ENCODE measurements around the gene ZNF296.

The ZNF296 gene

DNA sequence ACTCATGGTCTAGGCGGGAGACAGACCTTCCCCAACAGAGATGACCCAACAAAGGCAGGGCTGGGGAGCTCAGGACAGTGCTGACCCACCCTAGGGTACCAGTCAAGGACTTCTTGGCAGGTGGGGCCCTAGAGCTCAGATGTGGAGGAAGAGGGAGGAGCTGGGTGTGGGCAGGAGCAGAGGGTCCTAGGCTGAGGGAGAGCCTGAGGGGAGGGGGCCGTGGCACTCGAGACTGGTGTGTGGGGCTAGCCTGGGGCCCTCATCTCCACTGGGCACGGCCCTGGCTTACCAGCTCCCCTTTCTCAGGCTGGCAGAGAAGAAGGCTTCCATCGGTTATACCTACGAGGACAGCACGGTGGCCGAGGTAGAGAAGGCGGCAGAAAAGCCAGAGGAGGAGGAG is 18.8 kb downstream of the ZNF296 start:
- no peak for DNase-seq

DNA sequence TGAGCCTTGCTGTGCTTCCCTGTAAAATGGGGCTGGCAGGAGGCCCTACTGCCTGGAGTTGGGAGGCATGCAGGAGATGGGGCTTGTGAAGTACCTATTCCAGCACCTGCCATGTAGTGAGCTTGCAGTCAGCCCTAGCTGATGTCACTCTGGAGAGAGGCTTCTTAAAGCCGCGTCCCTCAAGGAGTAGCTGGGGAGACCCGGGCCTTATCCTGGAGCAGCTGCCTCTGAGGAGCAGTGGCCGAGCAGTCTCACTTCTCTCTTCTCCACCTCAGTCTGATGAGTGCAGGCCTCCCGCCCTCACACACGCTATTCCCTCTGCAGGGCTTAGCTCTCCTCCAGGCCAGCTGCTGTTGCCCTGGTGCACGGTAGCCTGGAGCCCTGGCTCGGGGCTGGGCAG is 19.4 kb downstream of the ZNF296 start:
- no peak for DNase-seq

DNA sequence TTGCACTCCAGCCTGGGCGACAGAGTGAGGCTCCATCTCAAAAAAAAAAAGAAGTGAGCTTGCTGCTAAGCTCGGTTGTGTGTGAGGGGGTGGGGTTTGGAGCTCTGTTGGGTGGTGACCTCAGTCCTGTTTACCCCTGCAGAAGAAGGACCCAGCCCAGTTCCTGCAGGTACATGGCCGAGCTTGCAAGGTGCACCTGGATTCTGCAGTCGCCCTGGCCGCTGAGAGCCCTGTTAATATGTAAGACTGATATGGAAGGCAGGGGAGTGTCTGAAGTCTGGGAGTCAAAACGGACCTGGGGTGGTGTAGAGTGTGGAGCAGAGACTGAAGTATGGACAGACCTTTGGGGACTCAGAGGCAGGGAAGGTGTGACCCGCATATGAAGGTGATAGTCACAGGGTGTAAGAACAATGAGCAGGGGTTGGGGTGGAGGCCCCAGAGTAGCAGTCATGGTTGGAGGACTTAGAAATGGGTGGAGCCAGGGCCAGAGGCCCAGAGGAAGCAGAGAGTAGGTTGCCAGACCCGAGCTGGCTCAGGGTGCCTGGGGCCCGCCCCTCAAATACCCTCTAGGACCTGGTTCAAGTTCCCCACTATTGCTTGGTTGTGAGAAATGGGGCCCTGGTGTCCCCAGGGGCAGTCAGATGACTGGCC is 24.2 kb downstream of the ZNF296 start:
- no peak for DNase-seq

DNA sequence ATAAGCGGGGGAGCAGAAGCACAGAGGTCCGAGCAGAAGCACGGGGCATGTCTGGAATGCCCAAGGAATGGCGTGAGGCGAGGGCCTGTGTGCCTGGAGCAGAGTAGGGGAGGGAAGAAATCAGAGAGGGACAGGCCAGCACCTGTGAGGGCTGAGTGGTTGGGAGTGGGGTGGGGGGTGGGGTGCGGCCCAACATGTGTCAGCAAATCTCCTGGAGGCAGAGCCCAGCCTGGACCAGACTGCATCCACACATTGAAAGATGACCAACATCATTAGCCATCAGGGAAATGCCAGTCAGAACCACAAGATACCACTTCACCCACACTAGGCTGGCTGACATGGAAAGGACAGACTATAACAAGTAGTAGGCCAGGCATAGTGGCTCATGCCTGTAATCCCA is 26.2 kb downstream of the ZNF296 start:
- no peak for DNase-seq

DNA sequence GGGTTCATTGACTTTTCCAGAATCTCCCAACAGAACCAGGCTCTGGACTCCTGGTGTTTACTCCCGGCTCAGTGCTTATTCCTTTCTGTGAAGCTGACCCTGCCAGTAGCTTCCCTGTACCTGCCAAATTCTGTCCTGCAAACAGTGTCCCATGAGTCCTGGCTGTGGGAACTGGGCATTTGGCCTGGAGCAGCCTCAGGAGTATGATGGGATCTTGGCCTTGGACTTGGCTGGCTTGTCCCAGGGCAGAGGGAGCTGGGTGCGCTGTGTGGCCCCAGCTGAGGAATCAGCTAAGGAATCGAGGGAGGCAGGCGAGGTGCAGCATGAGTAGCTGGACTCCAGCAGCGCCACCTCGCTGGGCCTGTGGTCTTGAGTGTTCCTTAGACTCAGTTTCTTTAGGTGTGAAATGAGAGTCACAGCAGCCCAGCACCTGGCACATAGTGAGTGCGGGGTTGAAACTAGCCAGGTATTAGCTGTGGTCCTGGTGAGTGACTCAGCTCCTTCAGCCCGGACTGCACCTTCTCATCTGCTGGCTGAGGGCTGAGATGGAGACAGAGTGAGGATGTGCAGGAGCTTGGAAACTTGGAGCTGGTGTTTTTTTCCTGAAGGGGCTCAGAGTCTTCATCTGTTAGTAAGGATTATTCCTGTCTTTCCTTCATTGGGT is 27.1 kb downstream of the ZNF296 start:
- DNase-seq = no peak

DNA sequence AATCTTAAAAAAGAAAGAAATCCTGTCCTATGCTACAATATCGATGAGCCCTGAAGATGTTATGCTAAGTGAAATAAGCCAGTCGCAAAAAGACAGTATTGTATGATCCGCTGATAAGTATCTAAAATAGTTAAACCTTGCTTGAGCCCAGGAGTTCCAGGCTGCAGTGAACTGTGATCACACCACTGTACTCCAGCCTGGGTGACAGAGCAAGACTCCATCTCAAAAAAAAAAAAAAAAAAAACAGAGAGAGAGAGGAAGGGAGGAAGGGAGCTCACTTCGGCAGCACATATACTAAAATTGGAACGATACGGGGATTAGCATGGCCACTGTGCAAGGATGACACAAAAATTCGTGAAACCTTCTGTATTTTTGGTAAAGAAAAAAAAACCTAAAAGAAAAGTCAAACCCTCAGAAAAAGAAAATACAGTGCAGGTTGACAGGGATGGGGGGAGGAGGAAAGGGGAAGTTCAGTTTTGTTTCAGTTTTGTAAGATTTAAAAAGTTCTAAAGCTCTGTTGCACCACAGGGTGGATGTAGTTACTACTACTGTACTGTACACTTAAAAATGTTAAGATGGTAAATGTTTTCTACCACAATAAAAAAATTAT is 29.0 kb downstream of the ZNF296 start:
- no peak for DNase-seq

DNA sequence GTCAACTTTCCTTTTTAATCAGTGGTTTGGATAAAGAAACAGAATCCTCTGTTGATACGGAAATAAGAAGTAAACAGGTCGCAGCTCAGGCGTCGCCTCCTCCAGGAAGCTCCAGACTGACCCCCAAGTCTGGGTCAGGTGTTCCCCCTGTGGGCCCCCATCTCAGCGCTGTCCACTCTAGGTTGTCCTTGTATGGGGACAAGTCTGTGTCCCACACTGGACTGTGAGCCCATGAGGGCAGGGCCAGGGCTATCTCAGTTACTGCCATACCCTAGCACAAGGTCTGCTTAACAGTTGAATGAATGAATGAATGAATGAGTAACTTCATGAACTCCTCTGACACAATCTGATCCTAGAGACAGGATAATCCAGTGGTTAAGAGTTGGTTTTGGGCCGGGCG is 29.9 kb downstream of the ZNF296 start:
- DNase-seq = no peak

DNA sequence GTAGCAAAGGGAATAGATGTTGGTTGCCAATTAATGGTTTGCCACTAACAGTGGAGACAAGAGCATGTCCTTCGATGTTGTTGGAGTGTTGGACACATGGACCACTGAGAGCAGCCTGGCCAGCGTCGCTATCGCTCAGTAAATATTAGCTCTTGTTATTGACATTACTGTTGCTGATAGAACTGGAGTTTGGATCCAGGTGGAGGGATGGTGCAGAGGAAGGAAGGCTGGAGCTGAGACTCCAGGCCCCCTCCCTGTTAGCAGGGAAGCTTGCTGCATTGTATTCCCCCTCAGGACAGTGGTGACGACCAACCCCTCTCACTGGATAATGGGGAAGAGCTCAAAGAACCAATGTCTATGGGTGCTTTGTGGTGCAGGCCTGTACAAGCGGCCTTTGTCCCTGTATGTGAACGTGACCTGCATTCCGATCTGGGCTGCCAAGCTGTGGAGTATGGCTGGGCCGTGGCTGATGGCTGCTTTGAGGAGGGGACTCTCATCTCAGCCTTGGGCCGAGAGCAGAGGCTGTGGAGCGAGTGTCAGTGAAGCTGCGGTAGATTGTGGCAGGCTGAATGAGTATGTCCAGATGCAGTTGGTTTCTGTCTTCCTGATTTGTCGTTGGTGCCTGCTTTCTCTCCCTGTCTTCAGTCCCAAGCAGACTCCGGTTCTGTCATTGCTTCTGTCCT is 30.5 kb downstream of the ZNF296 start:
- no peak for DNase-seq

DNA sequence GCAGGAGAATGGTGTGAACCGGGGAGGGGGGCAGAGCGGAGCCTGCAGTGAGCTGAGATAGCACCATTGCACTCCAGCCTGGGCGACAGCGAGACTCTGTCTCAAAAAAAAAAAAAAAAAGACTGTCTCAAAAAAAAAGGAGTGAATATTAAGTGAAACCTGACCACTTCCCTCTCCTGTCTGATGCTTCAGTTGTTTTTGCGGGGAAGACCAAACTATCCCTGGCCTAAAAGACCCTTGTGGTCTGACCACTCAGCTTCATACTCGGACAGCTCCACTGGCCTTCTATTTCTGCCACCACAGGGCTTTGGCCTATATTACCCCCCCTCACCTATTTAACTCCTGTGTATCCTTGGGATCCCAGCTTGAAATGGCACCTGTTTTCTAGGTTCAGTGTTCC is 35.2 kb downstream of the ZNF296 start:
- no peak for DNase-seq

DNA sequence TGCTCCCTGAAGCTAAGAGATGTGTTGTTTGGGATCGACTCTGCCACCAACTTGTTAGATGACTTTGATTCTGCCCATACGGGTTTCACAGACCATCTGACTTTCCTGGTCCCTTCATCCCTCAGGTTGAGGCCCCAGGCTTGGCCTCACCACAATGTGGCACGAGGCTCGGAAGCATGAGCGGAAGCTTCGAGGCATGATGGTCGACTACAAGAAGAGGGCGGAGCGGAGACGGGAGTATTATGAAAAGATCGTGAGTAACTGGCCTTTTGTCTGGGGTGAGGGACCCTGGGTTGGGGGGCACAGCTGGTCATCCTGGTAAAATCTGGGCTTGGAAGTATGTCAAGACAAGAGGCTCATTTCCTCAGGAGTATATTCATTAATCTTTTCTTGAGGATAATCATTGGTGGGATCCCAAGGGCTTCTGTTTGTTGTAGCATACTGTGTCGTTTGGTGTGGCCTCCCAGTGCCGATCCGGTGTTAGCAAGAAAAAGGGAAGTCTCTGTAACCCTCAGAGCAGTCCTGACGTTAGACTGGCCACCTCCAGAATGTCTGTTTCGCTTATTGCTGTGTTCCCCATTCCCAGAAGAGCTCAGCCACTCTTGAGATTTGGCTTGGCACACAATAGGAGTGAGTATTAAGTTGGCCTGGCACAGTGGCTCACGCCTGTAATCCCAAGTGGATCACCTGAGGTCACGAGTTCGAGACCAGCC is 36.1 kb downstream of the ZNF296 start:
- DNase-seq = no peak

DNA sequence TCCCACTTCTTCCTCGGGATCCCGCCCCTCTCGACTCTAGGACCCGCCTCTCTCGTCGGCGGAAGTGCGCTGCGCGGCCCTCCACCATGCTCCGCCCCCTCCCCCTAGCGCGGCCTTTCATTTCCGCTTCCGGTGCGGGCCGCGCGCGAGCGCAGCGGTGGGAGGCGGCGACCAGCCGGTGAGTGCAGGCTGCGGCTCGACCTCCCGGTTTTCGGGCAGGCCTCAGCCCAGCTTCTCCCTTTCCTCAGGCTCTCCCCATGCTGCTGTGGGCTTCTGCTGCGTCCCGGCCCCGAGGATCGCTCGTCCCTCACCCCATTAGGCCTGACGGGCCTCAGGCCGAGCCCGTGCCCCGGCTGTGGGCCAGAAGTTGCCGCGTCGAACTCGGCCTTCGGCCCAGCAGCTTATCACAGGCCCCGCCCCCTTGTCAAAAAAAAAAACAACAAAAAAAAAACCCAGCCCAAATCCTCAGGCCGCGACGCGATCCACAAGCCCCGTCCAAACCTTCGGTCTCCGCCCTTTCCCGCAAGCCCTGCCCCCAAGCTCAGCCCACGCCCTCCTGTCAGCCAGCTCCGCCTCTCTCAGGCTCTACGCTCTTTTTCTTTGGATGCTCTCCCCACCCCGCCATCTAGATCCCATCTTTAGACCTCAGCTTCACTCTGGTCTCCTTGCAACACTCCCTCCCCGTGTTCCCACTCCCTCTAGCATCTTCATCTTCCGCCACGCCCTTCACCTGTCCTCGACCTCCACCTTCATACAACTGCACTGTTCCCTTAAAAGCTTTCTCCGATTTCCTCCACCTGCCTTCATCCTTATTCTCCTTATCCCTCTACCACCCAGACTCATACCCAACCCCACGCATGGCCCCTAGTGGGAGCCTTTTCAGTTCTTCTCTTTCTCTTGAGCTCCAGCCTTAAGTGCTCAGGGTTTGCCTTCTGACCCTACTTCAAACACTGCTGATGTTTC is 37.1 kb downstream of the ZNF296 start, which contains the start of gene CLASRP:
Gene CLASRP (plus strand): TSS at position 115 of the 963 bp plus-strand sequence. CDS start 1,168 bp downstream, outside the sequence.
- peak; percentile 88 to 90 for DNase-seq

DNA sequence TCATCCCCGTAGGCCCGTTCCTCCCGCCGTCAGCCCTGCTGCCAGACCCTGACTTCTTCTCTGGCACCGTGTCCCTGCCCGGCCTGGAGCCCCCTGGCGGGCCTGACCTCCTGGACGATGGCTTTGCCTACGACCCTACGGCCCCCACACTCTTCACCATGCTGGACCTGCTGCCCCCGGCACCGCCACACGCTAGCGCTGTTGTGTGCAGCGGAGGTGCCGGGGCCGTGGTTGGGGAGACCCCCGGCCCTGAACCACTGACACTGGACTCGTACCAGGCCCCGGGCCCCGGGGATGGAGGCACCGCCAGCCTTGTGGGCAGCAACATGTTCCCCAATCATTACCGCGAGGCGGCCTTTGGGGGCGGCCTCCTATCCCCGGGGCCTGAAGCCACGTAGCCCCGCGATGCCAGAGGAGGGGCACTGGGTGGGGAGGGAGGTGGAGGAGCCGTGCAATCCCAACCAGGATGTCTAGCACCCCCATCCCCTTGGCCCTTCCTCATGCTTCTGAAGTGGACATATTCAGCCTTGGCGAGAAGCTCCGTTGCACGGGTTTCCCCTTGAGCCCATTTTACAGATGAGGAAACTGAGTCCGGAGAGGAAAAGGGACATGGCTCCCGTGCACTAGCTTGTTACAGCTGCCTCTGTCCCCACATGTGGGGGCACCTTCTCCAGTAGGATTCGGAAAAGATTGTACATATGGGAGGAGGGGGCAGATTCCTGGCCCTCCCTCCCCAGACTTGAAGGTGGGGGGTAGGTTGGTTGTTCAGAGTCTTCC is 38.7 kb downstream of the ZNF296 start:
- DNase-seq = no peak

DNA sequence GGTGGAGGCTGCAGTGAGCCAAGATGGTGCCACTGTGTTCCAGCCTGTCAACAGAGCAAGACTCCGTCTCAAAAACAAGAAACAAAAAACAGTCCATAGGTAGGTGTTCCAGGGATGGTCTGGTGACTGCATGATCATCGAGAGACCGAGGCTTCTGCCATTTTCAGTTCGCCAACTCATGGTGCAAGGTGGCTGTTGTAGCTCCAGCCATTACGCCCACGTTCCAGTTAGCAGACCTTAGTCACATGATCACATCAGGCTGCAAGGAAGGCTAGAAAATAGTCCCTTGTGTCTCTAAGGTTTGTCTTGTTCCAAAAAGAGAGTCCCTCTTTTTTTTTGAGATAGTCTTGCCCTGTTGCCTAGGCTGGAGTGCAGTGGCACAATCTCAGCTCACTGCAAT is 40.5 kb downstream of the ZNF296 start:
- no peak for DNase-seq

DNA sequence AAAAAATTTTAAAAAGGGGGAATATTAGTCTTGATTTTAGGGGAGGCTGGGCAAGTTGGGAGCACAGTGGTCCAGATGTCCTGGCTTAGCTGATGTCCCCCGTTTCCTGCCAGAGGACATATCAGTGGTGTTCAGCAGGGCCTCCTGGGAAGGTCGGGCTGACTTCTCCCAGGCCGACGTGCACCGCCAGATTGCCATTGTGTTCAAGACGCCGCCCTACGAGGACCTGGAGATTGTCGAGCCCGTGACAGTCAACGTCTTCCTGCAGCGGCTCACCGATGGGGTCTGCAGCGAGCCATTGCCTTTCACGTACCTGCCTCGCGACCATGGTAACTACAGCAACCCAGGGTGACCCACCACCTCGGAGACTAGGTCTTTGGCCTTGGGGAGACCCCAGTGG is 43.9 kb downstream of the ZNF296 start:
- DNase-seq = no peak

DNA sequence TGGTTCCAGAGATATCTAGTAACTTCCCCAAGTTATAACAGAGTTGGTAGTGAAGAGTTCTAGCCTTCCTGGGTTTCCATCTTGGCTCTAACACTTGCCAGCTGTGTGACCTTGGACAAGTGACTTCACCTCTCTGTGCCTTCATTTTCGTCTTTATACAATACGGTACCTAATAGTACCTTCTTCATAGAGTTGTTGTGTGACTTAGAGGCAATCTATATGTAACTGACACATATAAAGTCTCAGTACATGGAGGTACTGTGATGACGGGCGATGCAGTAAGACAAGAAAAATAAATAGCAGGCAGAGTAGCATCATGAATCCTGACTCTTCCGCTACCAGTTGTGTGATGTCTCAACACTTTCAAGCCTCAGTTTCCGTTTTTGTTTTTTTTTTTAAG is 45.5 kb downstream of the ZNF296 start:
- DNase-seq = no peak

DNA sequence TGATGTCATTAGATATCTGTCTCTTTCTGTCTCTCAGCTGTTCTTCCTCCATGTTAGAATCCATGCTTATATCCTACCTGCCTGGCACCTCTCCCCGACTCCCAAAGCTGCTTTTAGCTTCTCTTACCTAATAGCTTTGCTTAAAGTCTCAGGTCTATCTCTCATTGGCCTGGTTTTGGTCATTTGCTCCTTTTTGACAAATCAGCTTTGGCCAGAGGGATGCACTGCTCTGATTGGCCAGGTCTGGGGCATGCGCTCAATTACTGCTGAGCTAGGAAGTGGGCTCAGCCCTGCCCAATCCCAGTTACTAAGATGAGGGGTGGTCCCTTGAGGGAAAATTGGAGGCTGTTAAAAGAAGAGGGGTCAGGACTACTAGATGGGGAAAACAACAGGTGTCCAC is 48.9 kb downstream of the ZNF296 start:
- no peak for DNase-seq

DNA sequence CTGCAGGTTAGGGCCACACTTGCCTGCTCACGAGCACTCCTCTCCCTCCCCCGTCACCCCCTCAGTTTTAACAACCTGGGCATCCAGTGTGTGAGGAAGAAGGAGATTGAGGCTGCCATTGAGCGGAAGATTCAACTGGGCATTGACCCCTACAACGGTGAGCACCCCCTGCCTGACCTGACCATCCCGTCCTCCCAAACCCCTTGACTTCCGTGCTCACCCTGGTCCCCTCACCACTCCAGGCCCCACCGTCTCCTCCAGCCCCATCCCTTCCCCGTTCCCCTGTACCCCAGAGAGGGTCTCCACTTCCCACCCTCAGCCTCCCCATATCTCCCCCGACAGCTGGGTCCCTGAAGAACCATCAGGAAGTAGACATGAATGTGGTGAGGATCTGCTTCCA is 51.0 kb downstream of the ZNF296 start:
- no peak for DNase-seq

DNA sequence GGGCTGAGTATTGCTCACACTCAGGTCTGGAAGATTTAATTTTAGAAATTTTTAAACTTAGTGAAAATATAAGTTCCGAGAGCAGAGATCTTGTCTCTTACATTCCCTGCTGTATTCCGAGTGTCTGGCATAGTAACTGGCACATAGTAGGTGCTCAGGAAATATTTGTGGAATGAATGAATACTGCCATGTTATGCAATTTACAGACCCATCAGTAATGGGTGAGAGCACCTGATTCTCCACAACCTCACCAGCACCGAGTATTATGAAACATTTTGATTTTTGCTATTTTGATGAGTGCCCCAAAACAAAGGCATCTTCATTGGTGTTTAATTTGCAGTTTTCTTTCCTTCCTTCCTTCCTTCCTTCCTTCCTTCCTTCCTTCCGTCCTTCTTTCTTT is 53.2 kb downstream of the ZNF296 start:
- DNase-seq = no peak

DNA sequence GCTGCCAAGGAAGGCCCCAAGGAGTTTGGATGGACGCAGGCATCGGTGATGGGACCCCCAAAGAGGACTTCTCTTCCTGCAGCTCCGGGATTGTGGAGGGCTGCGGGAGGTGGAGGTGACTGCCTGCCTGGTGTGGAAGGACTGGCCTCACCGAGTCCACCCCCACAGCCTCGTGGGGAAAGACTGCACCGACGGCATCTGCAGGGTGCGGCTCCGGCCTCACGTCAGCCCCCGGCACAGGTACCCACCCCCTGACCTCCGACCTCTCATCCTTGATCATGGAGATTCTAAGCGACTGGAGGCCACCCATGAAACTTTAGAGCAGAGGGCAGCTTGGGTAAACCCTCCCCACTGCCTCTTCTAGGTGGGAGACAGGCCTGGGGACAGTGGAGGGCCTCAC is 54.3 kb downstream of the ZNF296 start:
- no peak for DNase-seq

Data from activated CD4-positive, alpha-beta T cell treated with anti-CD3 and anti-CD28 coated beads, Interleukin-2, amount 50 U/mL, for 48 hours (primary cell).